ENCODE data around the gene TRIM16.
"Not testable (repeated sequence)": the region's sequence is repeated elsewhere in the genome, so short reads cannot be mapped to it uniquely, and the experiment has no call there.

The TRIM16 gene

DNA sequence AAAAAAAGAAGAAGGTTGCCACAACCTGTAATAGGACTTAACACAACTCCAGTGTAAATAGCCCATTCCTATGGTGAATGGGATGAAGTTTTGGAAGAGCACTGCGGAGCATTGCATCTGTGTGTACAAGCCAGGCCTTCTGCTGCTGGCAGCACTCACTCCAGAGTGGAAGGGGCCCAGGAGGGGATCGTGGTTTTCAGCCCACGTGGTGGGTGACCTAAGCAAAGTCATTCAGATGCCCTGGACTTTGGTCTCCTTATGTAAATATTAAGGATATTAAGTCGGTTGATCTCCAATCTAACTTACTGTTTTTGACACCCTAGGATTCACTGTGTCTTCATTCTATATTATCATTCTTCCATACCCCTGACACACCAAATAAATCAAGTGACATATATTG, 67.3 kb downstream of the TRIM16 start:
- DNase-seq (ENCODE audit: low read depth, low spot score) = not testable (repeated sequence)

DNA sequence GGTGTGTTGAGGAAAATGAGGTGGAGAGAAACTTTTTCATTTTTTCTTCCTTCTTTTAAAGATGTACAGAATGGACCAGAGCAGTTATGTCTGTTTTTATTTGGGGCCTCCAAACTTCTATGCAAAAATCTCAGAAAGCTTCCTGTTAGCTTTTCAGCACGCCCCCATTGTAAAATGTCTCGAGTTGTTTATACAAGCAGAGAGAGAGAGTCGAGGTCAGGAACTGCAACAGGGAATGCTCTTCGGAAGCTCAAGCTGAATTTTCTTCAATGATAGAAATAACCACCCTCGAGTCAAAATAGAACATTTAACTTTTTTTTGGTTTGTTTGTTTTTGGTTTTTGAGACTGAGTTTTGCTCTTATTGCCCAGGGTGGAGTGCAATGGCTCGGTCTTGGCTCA, 68.3 kb downstream of the TRIM16 start:
- not testable (repeated sequence) for DNase-seq (ENCODE audit: low read depth, low spot score)

DNA sequence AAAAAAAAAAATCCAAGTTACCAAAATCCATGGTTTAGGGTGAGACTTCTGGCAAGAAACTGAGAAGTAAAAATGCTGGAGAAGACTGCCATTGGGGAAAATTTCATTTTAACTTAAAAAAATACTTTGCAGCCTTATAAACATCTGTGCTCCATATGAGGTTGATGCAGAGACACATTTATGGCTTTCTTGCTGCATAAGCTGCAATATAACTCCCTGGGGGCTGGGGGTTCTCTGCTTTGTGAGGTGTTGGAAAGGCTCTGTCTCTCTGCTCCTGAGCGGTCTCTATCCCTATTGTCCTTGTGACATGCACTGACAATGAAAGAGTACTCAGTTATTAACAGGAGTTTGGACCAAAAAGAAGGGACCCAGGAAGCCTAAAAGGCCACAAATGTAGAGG, 71.0 kb downstream of the TRIM16 start:
- DNase-seq (ENCODE audit: low read depth, low spot score) = not testable (repeated sequence)

DNA sequence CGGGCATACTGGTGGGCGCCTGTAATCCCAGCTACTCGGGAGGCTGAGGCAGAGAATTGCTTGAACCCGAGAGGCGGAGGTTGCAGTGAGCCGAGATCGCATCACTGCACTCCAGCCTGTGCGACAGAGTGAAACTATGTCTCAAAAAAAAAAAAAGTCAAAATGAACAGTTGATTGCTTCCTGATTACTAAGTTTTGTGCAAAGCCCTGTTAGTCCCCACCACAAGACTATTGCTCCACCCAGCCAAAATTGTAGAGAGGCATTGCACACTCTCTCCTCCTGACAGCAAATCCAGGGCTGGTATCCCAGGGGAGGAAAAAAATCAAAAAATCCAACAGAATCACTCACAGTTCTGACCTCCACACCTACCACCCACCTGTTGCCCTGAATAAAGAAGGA, 91.2 kb downstream of the TRIM16 start:
- DNase-seq (ENCODE audit: low read depth, low spot score) = not testable (repeated sequence)

DNA sequence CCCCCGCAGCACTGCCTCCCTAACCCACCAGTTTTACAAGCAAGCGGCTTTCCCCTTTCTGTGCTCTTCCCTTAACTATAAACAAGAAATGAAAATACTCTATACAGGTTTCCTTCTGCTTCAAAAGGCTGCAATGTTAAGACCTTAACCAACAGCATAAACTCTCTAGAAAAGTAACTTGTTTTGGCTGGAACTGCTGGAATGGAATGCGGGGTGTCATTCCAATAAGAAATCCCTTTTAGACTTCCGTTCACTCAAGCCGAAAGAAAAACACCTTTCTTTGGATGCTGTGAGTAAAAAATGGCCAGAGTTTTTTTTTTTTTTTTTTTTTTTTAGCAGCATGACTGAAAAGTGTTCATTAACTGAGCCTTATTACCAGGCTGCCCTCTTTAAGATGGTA, 92.1 kb downstream of the TRIM16 start:
- not testable (repeated sequence) for DNase-seq (ENCODE audit: low read depth, low spot score)

DNA sequence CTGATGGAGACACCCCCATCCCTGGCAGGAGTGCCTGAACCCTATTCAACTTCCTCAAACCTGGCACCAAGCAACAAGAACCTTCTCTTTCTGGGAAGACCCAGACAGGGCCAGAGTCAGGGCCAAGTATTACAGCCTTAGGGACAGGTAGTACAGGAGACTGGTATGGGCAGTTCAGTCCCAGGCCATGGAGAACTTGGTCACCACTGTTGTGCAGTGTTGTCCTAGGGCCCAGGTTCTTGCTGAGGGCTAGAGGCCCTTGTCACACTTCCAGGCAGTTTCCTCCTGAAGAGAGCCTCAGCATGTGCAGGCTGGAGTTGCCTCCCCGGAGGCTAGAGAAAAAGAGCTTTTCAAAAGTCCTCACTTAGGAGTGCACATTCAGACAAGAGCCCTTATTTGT, 93.3 kb downstream of the TRIM16 start:
- not testable (repeated sequence) for DNase-seq (ENCODE audit: low read depth, low spot score)

DNA sequence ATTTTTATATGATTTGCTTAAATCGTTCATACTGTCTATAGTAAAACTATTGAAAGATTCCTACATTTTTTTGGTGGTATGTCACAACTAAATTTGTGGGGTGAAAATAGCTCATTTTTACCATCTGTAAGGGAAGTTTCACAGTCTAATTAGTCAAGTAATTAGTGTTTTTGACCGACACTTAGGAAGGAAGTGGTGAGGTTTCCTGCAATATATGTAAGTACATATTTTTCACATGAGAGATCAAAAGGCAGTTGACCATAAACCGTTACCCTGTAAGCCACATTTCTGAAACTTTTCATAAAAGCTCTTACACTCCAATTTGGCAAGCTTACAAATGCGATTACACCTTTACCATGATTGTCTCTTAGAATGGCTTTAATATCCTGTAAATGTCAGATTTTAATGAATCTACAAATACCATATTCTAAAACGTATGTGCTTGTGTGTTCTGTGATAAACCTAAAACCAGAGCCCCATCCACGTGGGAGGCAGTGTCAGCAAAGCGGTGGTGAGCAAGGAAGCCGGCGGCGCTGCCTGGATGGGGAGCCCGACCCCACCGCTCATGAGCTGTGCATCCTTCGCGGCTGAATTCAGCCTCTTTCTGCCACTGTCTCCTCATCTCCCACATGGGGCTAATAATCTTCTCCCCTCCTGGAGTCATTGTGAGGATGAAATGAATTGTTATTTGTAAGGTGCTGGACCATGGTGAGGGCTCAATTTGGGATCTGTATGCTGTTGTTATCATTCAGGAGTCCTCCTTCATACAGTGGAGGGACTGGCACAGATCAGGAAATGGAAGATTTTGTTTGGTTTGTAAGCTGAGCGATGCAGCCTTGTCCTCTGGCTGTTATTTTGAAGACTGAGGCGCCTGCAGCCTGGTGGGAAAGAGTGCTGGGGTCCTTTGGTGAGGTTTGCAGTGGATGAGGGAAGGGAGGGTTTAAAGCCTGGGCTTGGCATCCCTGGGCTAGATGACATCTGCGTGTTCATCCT, 94.3 kb downstream of the TRIM16 start:
- DNase-seq (ENCODE audit: low read depth, low spot score) = not testable (repeated sequence)

DNA sequence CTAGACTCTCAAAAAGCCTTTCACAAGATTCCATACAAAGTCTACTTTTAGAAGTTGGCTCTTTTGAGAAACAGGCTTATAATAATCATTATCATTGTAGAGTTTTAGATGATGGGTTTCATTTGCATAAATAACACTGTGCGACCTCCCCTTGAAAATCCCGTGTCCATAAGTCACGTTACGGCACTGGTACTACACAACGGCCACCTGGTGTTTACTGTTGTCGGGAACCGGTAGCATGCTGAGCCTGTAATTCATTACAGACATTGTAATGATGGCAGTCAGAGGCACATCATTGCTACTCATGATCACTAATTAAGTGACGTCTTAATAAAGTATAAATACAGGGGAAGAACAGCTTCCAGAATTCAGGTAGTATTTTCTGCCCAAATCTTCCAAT, 96.1 kb downstream of the TRIM16 start:
- not testable (repeated sequence) for DNase-seq (ENCODE audit: low read depth, low spot score)

DNA sequence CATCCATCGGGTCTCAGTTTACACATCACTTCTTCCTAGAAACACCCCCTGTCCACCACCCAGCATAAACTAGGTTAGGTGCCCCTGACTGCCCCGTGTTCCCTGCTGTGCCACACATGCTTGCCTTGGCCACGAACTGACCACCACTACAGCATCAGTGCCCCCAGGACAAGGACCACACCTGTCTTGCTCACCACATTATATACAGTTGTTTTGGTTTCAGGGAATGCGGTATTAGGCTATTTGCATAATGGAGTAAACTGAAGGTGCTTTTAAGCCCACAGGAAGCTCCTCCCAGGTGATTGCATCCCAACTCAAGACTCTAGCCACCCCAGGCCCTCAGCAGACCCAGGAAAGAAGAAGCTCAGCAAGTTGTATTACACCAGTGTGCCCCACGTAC, 100.8 kb downstream of the TRIM16 start:
- DNase-seq (ENCODE audit: low read depth, low spot score) = not testable (repeated sequence)

DNA sequence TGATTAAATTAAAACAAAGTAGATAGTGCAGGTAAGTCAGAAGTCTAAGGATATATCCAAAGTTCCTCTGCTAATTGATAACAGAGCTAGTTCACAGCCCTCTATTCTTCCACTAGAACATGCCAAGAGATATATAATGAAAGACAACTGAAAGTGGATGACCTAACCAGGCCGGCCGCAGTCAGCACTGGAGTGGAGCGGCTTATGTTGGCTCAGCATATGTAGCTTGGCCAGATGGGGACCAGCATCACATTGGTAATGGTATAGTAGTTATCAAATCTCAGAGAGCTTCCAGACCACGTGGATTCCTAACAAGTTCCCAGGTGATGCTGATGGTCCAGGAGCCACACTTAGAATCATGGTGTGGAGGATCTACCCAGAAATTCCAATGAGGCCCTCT, 102.6 kb downstream of the TRIM16 start:
- not testable (repeated sequence) for DNase-seq (ENCODE audit: low read depth, low spot score)

All from ELF-1 (cell line).